ENCODE measurements around the gene RASAL2. TPM values are rescaled to one million over a fixed set of nuclear protein-coding genes. Genes with fewer than 3 reads are reported as not detected.

Gene RASAL2
- total and polyA plus RNA-seq, 2 experiments from 2014 or later = 16.0 to 42.2 TPM

GRCh38 chr1:178485541-178485981, 391.7 kb downstream of the RASAL2 start:
- H2AFZ ChIP-seq = no peak overlapping the region
- no peak for ATAC-seq
- TF ChIP-seq ZNF114 (CRISPR knock-in tag; IDR thresholded peaks at IDR 0.05) = no peak
- TF ChIP-seq ZNF462 (CRISPR knock-in tag; IDR thresholded peaks at IDR 0.05) = no peak
- no peak for TF ChIP-seq NANOG (IDR thresholded peaks at IDR 0.05; ENCODE audit: borderline replicate concordance)
- no peak for TF ChIP-seq REST (IDR thresholded peaks at IDR 0.05; ENCODE audit: unreplicated experiment)
- no peak for TF ChIP-seq EZH2 (IDR thresholded peaks at IDR 0.05; ENCODE audit: low read depth, unreplicated experiment)
- no peak for TF ChIP-seq JUNB (IDR thresholded peaks at IDR 0.05; ENCODE audit: unreplicated experiment)
- TF ChIP-seq STAT1 (IDR thresholded peaks at IDR 0.05; ENCODE audit: unreplicated experiment) = no peak
- no peak for TF ChIP-seq ETS1 (IDR thresholded peaks at IDR 0.05)
- no peak for TF ChIP-seq EZH2phosphoT487 (IDR thresholded peaks at IDR 0.05; ENCODE audit: unreplicated experiment)
- TF ChIP-seq POLR2AphosphoS5 (IDR thresholded peaks at IDR 0.05; ENCODE audit: low read depth) = no peak
- TF ChIP-seq CREB1 (CRISPR knock-in tag; IDR thresholded peaks at IDR 0.05; ENCODE audit: low read depth) = no peak
- TF ChIP-seq ZNF331 (CRISPR knock-in tag; IDR thresholded peaks at IDR 0.05; ENCODE audit: low read depth) = no peak
- no peak for TF ChIP-seq CTCF (conservative IDR thresholded peaks at IDR 0.05; ENCODE audit: low read depth in 2 of 2)

More at GRCh38 chr1:178485541-178485981, 391.7 kb downstream of the RASAL2 start:
- H3F3A ChIP-seq (replicated peaks; ENCODE audit: low read depth) = 0 out of 2 replicates have a peak, but pooled peaks cover 6% of the 10 kb centered on the region
- no peak overlapping the region for H3K27ac ChIP-seq (ENCODE audit: low read depth)
- H3K36me3 Mint-ChIP-seq (ENCODE audit: low read depth) = peaks cover 4% of the 10 kb centered on the region
- no peak overlapping the region for H3K4me3 Mint-ChIP-seq
- no peak for DNase-seq (ENCODE audit: low spot score)
- H3K9me3 Mint-ChIP-seq = no peaks in the 10 kb centered on the region
- no peak overlapping the region for H3K4me3 ChIP-seq
- H3K9me2 ChIP-seq (ENCODE audit: insufficient read depth) = no peaks in the 10 kb centered on the region
- peaks cover 6% of the 10 kb centered on the region for H3K4me1 Mint-ChIP-seq
- H3K79me2 ChIP-seq (replicated peaks; ENCODE audit: insufficient read depth) = no peaks in the 10 kb centered on the region
- H3K4me2 ChIP-seq = no peak overlapping the region
- no peaks in the 10 kb centered on the region for H3K4me1 ChIP-seq (ENCODE audit: insufficient read depth)
- H3K27me3 ChIP-seq (ENCODE audit: insufficient read depth) = no peaks in the 10 kb centered on the region
- H3K36me3 ChIP-seq (ENCODE audit: insufficient read depth) = no peaks in the 10 kb centered on the region
- peaks cover 10% of the 10 kb centered on the region for H3K27me3 Mint-ChIP-seq (ENCODE audit: insufficient read depth, low read depth, poor library complexity)
- H3K27ac Mint-ChIP-seq = no peak overlapping the region
- H4K20me1 ChIP-seq (replicated peaks; ENCODE audit: insufficient read depth) = no peaks in the 10 kb centered on the region

Data from GM23338 (cell line).